Stimulated activated CD4-positive, alpha-beta T cell treated with anti-CD3 and anti-CD28 coated beads, Interleukin-15, amount 100 ng/mL, for 1 hour (primary cell): ENCODE measurements around the gene PROM2.

ENCODE experiments used
- DNase-seq, 2 donors: peaks; one replicate each; pipeline ENCODE4 v3.0.0-alpha.2; 2020; ENCODE audit warnings: low read depth in 1 of 2, low spot score in 1 of 2

Gene PROM2

DNA sequence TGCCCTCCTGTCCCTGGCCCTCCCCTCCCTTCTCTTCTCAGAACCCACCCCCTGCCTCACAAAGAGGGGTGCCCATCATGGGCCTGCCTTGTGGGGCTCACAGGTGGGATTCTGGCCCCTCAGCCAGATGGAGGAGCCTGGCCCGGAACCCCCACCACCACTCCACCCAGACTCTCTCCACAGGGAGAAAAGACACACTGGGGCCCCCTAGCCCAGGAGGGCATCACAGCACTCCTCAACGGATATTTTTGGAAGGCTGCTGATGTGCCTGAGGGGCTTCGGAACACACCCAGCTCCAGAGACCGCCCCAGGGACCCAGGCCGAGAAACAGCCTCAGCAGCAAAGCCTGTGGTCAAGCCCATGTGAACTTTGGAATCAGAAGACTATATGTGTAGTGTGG, 32.8 kb downstream of the PROM2 start:
- no peak for DNase-seq

DNA sequence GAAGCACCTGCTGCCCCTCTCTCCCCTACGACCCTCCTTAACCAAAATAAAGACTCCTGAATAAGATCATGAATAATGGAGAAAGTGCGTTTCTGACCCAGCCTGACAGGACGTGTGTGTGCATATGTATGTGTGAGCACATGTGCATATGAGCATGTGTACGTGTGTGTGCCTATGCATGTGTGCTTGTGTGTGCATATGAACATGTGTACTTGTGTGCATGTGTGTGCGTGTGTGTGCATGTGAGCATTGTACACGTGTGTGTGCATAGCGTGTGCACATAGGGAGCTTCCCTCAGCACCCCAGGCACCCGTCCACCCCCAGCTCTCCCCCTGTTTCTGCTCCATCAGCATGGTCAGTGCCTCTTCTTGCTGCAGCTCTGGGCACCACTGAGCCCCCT, 33.6 kb downstream of the PROM2 start:
- no peak for DNase-seq

DNA sequence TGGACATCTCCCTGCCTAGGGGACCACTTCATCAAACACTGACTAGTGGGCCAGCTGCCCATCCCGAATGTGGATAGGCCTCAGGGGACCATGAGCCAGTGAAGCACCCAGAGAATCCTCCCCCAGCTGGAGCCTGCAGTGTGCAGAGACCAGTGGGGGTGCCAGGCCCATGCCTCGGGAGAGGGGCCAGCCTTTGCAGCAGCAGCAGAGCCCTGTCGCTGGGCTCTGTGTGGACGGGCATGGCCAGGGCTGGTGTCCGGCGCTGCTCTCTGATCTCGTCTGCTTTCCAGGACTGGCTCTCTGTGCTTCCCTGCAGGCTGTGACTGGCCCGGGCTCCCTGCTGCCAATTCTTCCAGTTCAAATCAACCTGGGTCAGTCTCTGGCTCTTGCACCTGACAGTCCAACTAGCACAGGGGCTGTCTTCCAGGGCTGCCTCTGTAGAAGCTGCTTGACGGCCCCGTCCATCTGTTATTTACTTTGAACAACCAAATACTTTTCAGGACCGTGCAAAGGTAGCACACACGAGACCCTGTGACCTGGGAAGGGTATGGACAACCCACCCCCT, 34.3 kb downstream of the PROM2 start:
- DNase-seq, result no peak

DNA sequence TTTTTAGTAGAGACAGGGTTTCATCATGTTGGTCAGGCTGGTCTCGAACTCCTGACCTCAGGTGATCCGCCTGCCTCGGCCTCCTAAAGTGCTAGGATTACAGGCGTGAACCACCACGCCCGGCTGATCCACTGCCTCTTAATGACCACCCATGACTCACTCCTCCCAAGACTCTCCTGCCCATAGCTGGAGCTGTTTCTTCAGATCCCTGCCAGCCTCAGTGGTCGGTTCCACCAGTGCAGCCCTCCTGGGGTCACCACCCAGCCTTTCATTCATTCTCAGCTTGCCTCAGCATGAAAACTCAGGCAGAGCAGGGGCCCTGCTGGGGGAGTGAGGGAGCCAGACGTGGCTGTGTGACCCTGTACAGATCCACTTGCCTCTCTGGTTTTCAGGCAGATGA, 35.4 kb downstream of the PROM2 start:
- no peak for DNase-seq

DNA sequence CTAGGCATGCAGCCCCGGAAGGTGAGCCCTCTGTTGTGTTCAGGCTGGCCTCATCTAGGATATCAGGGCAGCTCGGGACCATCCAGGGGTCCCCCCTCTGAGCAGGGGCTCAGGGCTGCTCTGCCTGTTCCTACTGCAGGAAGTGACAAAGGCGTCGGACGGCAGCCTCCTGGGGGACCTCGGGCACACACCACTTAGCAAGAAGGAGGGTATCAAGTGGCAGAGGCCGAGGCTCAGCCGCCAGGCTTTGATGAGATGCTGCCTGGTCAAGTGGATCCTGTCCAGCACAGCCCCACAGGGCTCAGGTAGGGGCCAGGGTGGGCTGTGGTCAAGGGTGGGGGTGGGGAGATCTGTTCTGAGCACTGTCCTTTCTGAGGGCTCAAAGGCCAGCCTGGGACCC, 36.0 kb downstream of the PROM2 start:
- no peak for DNase-seq

DNA sequence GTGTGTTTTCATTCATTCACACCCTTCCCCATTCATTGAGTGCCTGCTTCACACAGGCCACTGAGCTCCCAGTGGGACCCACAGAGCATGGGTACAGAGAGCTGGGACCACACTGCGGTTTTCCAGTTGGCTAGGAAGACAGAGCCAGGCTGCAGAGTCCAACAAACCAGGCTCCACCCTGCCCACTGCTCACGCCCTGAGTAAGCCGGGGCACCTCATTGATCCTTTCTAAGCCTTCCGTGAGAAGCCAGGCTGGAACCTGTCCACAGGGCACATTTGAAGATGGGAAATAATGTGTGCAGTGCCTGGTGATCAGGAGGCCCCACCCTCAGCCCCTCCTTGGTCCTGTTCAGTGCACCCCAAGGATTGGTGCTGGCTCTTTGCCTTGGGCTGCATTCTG, 36.4 kb downstream of the PROM2 start:
- DNase-seq, result no peak

DNA sequence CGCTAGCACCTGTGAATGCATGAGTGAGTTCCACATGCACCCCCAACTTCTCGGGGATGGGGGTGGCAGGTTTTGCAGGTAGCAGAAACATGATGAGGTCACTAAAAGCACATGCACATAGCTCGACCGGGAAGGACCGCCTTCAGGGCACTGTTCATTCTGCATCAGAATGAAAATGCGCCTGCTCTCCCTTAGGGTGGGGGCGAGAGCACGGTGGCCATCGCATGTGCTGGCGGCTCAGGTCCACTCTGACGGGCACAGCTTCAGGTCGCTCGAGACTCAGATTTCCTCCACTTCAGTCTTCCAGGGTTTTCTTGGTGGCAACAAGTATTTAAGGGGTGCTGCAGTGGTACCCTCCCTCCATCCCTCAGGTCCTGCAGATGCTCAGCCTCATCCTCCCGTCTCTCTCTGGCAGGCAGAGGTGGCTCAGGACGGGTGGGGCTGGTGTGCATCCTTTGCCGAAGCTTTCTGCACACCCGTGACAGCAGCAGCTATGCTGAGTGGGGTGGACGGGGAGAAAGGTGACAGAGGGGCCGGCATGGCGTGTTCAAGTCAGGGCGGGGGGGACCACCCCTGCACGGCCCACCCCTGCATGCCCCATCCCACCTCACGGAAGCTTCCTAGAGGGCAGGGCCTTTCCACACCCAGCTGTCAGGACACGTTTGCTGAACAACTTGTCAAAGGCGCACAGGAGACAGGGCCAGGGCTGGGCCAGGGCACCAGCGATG, 37.7 kb downstream of the PROM2 start:
- no peak for DNase-seq

DNA sequence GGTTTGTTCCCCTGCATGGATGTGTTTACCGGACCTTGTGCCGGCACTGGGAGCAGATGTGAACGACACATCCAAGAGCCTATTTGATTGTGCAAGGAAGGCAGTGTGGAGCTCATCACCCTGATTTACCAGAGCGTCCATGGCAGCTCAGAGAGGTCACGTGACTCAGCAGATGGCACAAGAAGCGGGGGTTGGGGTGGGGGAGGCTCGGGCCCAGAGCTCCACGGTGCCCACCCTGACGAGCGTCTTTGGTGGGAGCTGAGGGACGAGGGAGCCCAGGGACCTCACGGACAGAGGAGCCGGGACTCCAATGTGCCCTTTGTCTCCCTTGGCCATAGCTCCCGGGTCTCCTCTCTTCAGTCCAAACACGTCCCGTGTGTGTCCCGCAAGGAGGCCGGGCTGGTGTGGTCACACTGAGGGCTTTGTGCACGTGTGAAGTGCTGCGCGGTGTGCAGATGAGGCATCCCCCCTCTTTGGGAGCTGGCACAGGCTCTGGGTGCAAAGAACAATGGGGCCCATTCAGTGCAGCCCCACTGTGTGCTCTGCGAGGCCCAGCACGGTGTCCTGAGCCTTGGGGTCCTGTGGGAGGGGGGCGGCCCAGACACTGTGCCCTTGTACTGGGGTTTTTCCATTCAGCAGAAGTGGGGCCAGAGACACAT, 38.4 kb downstream of the PROM2 start:
- DNase-seq, result no peak

DNA sequence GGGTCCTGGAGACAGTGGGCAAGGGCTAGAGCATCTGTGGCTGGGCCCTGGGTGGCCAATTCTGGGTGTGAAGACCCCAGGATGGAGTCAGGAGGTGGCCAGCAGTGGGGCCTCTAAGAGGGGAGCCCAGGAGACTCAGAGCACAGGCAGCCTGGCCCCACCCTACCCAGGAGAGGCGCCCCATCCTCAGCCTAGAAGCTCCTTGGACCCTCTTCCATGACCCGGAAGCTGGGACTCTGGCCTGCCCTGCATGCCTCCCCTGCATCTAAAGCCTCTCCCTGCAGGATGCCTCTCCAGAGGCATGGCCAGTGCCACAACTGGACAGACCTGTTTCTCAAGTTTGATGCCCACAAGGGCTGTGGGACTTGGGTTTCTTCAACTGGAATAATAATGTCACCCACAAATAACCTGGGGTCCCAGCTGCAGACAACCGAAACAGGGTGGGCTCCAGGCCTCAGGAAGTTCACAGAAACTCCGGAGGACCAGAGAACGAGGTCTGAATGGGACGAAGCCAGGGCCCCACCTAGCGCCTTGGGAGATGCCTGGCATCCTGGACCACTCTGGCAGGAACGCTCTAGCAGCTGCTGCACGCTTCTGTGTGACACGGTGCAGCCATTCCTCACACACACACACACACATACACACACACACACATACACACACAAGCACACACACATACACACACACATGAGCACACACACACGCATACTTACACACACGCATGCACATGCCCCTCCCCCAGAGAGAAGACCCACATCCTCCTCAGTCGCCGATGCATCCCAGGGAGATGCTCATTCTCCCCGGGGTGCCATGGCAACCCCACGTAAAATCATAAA, 39.3 kb downstream of the PROM2 start:
- DNase-seq, result no peak

DNA sequence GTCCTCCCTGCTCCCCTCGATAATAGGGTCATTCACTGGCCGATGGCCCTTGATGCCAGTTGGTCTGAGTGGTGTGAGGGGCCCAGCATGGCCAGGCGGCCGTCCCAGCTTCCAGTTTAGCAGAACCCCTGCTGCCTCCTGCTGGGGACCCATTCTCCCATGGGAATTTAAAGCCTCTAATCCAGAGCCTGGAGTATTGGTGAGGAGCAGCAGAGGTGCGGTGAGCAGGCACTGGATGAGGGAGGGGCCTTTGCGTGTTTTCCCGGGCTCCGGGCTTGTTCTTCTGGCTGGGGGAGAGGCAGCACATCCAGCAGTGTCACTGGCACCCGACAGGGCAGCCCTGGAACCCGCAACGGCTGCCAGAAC, 40.3 kb downstream of the PROM2 start:
- DNase-seq, result no peak

DNA sequence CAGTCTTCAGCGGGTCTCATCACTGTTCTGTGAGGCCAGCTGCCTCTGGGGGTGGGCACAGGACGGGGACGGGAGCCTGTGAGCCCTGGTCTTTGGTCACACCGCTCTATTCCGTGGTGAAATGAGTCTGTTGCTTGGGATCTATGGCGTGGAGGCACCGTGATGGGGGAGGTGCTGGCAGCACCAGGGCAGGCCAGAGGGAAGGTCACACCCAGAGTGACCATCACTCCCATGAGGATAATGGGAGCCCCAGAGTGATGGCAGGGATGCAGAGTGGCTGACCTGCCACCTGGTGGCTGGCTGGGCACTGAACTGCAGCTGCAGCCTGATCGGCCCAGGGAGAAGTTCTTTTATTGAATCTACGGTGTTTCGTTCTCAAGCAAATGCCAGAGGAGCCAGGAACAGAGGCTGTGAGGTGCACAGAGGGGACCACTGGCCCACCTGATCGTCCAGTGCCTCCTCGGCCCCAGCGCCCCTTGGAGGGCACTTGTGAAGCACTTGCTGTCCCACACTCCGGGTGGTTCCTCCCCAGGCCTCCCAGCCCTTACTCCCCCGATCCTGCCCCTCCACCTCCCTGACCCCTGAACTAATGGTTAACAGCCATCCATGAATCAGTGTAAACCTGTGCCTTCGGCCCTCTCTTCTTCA, 40.8 kb downstream of the PROM2 start:
- DNase-seq, result no peak

DNA sequence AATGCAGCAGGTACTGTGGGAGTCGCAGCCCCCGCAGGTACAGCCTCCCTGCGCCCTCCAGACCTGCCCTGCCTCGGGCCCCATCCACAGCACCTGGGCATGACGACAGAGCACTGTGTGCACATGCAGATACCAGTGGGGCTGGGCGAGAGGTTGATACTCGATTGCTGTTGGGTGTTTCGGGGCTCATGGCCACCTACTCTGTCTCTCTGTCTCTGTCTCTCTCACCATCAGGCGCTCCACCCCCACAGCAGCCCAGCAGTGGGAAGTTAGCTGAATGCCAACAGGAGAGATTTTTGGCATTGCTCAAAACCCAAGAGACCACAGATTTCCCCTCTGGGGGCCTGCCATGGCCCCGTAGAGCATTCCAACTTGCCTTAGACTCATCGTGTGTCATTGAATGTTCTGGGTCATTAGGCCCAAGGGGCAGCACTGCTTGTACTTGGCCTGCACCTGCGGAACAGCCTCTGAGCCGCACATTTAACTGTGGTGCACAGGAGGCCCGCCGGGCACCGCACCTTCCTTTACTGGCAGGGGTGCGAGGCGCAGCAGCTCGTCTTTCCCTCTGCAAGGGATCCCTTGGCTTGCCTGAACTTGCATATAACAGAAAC, 41.7 kb downstream of the PROM2 start:
- DNase-seq, result no peak

DNA sequence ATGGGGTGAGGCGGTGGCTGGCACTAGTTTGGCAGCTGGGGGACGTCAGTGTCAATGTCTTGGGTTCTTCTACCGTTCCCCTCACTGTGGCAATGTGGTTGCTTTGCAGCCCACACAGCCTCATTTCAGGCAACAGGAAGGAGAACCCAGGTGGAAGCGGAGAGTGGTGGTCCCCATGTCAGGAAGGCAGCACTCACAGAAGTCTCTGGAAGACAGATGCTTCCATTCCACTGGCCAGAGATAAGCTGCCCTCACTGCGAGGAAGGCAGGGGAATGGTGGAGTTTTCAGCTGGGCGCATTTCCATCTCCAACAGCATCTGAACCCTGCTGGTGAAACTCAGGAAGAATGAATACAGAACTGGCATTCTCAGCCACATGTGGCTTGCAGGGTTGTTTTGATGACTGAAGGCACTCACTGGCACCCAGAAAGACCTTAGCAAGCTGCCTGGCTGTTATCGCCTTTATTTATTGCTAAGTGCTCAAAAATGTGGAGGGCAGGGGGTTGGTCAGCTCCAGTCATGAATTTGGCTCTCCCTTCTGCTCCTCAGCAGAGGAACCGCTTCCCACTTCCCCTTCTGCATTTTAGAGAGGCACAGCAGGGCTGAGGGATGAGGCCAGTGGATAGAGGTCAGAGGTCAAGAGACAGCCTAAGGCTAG, 42.3 kb downstream of the PROM2 start:
- DNase-seq, result no peak

DNA sequence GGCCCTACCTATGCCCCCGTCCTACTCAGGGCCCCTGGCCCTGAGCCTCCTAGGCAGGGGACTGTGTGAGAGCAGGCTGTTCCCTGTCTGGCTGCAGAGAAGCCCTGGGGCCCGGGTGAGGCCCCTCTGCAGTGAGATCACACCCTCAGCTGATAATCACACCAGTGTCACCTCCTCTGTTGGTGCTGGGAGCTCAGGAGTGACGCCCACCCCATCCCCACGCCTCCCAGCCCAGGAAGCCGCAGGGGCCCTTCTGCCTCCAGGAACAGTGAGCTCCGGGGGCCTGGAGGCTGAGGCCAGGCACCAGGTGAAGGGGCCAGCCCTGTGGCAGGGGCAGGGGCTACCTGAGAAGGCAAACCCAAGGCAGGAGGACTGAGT, 42.9 kb downstream of the PROM2 start:
- no peak for DNase-seq

DNA sequence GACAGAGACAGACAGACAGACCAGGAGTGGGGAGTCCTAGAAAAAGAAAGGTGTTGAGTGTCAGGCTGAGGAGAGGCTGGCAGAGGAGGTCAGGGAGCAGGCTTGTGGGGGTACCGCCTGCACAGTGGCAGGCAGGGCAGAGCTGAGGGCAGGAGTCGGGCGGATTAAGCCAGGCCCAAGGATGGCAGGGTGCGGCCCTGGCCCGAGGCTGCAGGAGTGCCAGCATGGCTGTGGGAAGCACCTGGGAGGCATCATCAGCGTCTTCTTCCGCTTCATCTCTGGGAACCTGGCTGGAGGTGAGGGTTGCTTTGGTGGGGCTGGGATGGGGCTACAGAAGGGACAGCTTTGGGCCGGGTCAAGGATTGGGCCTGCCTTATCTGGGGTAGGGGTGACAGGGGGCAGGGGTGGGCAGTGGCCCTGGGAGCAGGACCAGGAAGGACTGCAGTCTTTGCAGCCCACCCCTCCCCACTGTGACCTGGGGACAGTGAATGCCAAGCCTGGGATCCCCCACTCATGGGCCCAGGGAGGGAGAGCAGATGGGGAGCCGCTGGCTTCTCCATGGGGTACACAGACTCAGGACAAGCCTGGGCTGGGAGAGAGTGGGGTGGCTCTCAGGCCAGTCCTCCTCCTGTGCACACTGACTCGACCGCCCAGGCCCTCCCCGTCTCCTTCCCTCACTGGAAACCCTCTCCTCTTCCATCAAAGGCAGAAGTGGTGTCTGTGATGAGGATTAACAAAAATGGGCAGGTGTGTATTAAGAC, 43.6 kb downstream of the PROM2 start:
- no peak for DNase-seq

DNA sequence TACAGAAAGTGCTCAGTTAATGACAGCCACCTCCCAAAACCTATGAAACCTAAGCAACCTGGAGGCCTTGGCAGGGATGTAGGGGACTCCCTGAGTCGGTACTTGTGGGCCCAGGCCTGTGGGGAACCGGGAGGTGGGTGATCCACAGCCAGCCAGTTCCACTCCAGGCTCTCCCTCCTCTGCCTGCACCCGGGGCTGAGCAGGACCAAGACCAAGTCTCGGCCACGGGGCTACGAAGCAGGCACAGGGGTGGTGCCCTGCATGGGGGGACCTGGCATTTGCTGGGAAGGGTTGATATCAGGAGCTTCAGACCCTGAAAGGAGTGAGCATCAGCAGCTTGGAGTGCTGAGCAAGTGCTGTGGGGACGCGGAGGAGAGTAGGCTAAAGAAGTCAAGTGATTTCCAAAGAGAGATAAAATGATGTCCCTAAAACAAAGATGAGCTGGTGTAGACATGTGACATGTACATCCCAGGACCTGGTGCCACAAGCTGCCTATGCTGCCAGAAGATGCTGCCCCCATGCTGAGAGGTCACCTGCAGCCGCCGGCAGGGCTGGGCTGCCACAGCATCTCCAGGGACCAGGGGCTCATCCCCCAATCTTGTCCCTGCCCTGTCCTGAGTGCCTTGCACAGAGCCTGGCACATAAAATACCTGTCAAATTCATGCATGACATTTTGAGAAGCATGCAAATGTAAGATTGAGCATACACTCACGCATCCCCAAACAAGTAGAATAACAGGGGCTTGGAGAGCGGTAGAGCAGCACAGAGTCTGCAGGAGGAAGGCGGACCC, 44.4 kb downstream of the PROM2 start:
- no peak for DNase-seq

DNA sequence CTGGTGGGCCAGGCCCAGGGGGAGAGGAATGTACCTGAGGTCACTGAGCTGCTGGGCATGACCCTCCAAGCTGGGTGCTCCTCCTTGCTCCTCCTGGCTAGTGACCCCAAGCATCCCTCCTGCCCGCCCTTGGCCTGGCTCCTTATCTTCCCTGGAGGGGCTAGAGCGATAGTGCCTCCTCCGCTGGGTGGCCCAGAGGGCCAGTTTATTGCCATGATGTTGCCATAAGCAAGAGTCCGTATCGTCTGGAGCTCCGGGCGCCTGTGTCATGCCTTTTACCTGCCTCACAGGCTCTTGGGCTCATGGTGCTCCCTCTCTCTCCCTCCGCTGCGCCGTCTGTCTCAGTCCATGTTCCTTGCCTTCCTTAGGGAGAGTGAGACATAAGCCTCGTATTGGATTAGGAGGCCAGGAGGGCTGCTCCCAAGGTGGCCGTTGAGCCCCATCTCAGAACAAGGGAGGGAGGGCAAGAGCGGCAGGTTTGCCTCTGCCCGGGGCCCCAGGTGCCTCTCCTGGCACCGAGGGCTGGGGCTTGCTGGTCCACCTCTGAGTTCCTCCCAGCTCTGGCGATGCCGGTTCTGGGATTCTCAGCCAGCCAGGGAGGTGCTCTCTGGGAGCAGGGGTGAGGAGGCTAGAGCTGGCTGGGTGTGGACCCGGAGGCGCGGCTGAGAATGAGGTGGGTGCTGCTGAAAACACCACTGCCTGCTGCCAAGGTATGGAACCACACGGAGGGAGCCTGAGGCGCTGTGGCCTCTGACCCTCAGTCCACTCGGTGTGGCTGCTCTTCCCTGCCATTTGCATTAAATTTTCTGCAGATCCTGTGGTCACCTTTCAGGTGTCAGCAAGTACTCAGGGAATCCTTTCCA, 45.5 kb downstream of the PROM2 start:
- no peak for DNase-seq

DNA sequence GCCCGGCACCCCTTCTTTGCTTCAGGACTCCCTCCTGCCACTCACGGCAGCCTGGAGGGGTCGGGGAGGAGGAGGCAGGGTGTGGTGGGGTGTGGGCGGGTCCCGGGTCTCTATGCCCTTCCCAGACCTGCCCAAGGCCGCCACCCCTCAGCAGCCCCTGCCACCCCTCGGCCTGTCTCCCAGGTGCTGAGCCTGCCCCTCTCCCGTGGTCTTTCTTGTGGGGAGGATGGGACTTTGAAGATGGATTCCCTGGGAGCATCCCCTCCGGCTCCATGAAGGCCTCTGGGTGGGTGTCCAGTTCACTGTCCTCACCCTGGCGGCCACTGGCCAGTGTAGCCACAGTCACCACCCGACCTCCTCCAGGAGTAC, 46.1 kb downstream of the PROM2 start:
- DNase-seq, result no peak
